ENCODE measurements around the gene IQCN. TPM values are rescaled to one million over a fixed set of nuclear protein-coding genes. Genes with fewer than 3 reads are reported as not detected.

Gene IQCN
- total RNA-seq, 4 donors from 2014 or later: 0.97 to 5.9 (median 3.1) TPM

GRCh38 chr19:18225702-18226468, 48.4 kb downstream of the IQCN start, which contains the start of gene PDE4C:
Gene PDE4C (minus strand): TSS chr19:18226438. CDS start chr19:18226415, 23 bp downstream.
- no peak for DNase-seq (ENCODE audit: low spot score in 2 of 2)
- intact Hi-C loops (cut with DNase I; ENCODE audit: low total_unique reads): no loop called here
- no peak within 1 kb of the TSS for H3K4me3 ChIP-seq (ENCODE audit: low read depth, poor library complexity, severe bottlenecking)

GRCh38 chr19:18225355-18225701, 48.9 kb downstream of the IQCN start:
- TF ChIP-seq CTCF (IDR thresholded peaks at IDR 0.05): no peak
- TF ChIP-seq POLR2A (IDR thresholded peaks at IDR 0.05): no peak
- H3K4me3 ChIP-seq (ENCODE audit: low read depth, poor library complexity, severe bottlenecking): no peak overlapping the region
- intact Hi-C loops (cut with DNase I; ENCODE audit: low total_unique reads): no loop called here
- DNase-seq (ENCODE audit: low spot score in 2 of 2): no peak
- WGBS, 2 donors: 0 to 15% methylated on average over 1 to 16 of the region's 16 CpGs

More at GRCh38 chr19:18225702-18226468, 48.4 kb downstream of the IQCN start, which contains the start of gene PDE4C:
- WGBS, 2 donors: 5 to 8% methylated on average over 43 to 46 of the region's 51 CpGs
- TF ChIP-seq POLR2A (IDR thresholded peaks at IDR 0.05): no peak
- TF ChIP-seq CTCF (IDR thresholded peaks at IDR 0.05): no peak

GRCh38 chr19:18224525-18225354, 49.5 kb downstream of the IQCN start:
- 1 to 2% methylated on average over 40 to 58 of the region's 81 CpGs for WGBS, 2 donors
- DNase-seq (ENCODE audit: low spot score in 2 of 2): peak; percentile 97 to 99
- TF ChIP-seq CTCF (IDR thresholded peaks at IDR 0.05) (no peak), POLR2A (IDR thresholded peaks at IDR 0.05) (no peak)
- intact Hi-C loops (cut with DNase I; ENCODE audit: low total_unique reads): no loop called here
- no peak overlapping the region for H3K4me3 ChIP-seq (ENCODE audit: low read depth, poor library complexity, severe bottlenecking)

GRCh38 chr19:18223860-18224524, 50.3 kb downstream of the IQCN start:
- intact Hi-C loops (cut with DNase I; ENCODE audit: low total_unique reads): no loop called here
- no peak for TF ChIP-seq POLR2A (IDR thresholded peaks at IDR 0.05)
- TF ChIP-seq CTCF (IDR thresholded peaks at IDR 0.05): no peak
- H3K4me3 ChIP-seq (ENCODE audit: low read depth, poor library complexity, severe bottlenecking): no peak overlapping the region
- WGBS, 2 donors: 8 to 9% methylated on average over 37 to 39 of the region's 39 CpGs
- DNase-seq (ENCODE audit: low spot score in 2 of 2): no peak

GRCh38 chr19:18221815-18222725, 52.2 kb downstream of the IQCN start:
- intact Hi-C loops (cut with DNase I; ENCODE audit: low total_unique reads): no loop called here
- TF ChIP-seq POLR2A (IDR thresholded peaks at IDR 0.05) (no peak), CTCF (IDR thresholded peaks at IDR 0.05) (no peak)

More at GRCh38 chr19:18221815-18222725, 52.2 kb downstream of the IQCN start:
- WGBS, 2 donors: 85 to 86% methylated on average over 25 of the region's 25 CpGs
- H3K4me3 ChIP-seq (ENCODE audit: low read depth, poor library complexity, severe bottlenecking): no peak overlapping the region
- no peak for DNase-seq (ENCODE audit: low spot score in 2 of 2)

Measured in lower leg skin (tissue), 4 donors.